CD4-positive, alpha-beta T cell treated with Interleukin-6 for 4 hours (primary cell): ENCODE data around the gene CASP12.

ENCODE experiments used
- DNase-seq: peaks from one replicate; pipeline ENCODE4 v3.0.0-alpha.2; 2020; ENCODE audit warnings: mixed read lengths

Gene CASP12

DNA sequence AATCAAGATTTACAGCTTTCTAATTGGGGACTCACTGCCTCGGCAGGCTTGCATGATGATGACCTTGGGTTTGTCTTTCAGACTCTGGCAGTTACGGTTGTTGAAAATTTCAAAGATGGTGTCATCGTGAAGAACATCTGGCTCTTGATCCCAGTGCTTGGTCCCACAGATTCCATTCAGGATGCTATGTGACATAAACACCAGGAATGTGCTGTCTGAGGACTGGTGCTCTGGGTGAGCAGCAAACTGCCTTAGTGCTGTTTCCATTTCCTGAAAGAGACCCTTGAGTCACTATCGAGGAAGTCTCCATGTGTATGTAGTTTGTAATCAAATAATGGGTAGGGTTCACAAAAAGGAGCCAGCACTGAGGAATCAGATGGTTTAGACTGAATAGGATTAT, 7.1 kb downstream of the CASP12 start:
- DNase-seq: no peak

DNA sequence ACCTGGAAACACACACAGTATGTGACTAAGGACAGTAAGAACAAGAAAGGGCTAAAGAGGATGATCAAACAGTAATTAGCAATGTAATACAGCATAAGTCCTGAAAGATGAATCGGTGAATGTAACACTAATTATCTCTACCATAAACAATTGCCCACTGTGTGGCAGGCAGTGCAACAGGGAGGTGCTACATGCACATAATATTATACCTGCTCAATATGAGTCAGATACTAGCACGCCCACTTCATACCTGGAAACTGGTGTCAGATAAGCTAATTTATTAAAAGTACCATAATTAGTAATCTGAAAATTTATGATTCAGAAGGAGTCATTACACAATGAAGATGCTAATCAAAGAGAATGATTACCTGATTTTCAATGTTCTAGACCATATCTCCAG, 14.9 kb downstream of the CASP12 start:
- no peak for DNase-seq

- DNase-seq: no peak
Measured at GRCh38 chr11:104881117-104881794, 17.0 kb downstream of the CASP12 start.

GRCh38 chr11:104879514-104880190, 18.6 kb downstream of the CASP12 start:
- DNase-seq: no peak

GRCh38 chr11:104876861-104877431, 21.3 kb downstream of the CASP12 start:
- peak; percentile 58 for DNase-seq

- no peak for DNase-seq
Measured at GRCh38 chr11:104876324-104876723, 21.9 kb downstream of the CASP12 start.

DNA sequence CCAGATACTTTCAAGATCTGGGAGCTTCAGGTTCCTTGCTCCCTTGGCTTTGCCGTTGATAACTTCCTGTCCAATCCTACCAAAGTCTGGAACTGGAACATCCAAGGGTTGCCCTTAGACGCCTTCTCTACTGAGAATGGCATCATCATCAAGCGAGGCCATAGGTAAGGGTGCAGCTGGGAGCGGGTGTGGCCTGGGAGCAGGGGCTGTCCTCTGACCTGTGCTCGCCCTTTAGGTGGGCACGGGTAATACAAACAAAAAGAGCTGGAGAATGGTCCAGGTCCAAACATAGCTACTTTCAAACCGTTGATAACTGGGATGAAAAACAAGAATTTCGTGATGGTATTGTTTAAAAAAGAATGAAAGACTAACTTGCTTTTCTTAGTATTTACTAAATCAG, 25.0 kb downstream of the CASP12 start:
- DNase-seq: no peak

GRCh38 chr11:104872393-104872792, 25.9 kb downstream of the CASP12 start:
- DNase-seq: no peak

- DNase-seq: no peak
Measured at GRCh38 chr11:104870910-104871309, 27.4 kb downstream of the CASP12 start.

GRCh38 chr11:104866815-104867214, 31.4 kb downstream of the CASP12 start:
- DNase-seq: no peak

DNA sequence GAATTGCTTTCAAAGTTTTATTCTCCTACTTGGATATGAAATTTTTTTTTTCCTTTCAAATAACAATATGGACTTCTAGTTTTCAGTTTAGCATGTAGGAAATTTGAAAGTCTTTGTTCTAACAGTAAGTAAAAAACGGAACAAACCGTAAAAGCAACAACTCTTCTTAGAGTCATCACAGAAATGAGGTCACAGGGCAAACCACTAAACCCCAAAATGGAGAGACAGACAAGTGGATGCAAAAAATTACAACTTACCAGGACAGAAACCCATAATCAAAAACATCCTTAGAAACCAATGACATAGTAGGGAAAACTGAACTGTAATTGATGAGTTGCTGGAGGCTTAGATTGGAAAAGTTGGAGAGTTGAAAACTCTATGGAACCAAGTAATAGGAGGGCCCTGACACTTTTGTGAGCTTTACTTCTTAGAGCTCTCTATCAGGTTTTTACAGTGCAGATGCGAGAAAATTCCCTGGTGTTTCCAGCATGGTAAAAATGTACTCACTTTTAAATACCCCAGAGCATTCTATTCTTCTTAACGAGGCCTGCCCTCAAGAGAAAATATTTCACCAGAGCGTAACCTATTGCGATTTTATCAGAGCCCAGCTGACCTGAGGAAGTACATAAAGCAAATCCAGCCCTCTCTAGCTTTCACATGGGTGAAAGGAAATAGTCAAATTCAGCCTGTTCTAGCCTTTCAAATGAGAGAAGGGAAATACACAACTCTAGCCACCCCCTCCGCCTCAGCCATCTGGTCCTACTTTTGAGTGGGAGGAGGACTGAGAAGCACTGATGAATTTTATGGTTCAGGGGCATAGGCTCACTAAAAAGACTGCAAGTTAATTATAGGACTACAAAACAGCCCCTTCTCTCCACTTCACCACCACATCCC, 39.1 kb downstream of the CASP12 start:
- peak; percentile 7 for DNase-seq

DNA sequence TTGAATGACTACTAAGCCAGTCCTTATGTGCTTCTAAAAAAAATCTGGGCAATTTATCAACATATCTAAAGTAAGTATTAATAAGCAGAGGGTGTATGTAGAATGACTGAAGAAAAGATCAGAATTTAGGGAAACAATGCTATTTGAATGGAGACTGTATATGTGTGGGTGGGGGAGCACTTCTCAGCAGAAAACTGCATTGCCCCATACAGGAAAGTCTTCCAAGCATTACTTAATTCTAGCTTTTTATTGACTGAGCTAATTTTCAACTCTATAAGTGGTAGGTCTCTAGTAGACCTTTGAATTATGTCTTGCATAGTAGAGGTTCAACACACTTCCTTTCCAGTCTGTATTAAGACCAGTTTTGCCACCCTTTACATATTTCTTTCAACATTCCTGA, 41.7 kb downstream of the CASP12 start:
- DNase-seq: no peak

GRCh38 chr11:104855965-104856364, 42.3 kb downstream of the CASP12 start:
- DNase-seq: no peak

DNA sequence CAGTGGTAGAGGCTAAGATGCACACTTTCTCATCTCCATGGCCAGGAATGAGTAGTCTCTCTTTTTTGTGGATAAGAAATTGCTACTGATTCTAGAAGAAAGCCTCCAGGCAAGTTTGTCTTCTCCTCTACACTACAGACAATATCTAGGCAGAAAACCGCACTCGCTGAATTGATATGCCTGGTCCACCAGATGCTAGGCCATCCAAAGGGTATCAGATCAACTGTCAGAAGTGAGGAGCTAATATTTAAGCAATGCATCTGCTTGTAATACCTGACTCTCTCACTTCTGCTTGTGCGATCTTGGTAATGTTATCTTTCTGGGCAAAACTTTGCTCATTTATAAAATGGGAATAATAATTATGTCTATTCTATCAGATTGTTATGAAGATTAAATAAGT, 45.0 kb downstream of the CASP12 start:
- DNase-seq: no peak

GRCh38 chr11:104852811-104853210, 45.4 kb downstream of the CASP12 start:
- no peak for DNase-seq

GRCh38 chr11:104846216-104846615, 52.0 kb downstream of the CASP12 start:
- no peak for DNase-seq

DNA sequence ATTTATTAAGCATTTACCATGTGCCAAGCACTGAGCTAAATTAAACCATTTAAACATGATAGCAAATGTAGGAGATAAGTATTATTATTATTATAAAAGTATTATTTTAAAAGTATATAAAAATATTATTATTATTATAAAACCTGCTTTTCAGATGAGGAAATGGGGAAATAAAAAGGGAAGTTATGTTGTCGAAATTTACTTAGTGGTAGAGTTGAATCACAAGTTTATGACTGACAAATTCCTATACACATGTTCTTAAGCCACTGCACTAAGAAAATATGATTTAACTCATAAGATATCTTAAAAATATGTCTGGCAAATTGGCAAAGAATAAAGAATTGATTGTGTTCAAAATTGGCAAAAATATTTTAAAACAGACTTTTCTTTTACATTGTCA, 53.8 kb downstream of the CASP12 start:
- no peak for DNase-seq

DNA sequence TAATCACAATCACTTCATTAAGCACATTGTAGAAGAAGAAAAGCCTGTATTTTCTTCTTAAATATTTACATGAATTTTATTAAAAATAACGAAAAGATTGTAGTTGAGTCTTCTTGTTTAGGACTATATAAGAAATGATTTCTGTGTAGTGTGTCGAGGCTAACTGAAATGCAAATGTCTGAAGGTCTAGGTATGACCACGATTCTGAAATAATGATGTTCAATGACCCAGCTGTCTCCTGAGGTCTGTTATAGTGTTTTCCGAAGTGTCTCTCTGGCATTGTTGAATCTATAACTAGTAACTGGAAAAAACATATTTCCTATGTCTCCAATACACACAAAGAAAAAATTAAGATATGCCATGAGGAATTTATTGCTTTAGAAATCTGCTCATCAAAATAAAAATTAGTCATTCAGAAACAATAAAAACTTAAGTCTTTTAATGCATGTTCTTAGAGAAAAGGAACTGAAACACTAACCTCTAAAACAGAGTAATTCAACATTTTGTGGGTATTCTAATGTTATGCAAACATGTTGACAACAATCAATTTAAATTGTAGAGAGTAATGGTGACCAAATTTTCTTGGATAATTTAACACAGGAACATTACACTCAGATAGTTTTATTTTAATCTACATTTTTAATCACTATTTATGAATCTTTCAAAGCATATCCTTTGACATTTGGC, 55.0 kb downstream of the CASP12 start:
- no peak for DNase-seq

DNA sequence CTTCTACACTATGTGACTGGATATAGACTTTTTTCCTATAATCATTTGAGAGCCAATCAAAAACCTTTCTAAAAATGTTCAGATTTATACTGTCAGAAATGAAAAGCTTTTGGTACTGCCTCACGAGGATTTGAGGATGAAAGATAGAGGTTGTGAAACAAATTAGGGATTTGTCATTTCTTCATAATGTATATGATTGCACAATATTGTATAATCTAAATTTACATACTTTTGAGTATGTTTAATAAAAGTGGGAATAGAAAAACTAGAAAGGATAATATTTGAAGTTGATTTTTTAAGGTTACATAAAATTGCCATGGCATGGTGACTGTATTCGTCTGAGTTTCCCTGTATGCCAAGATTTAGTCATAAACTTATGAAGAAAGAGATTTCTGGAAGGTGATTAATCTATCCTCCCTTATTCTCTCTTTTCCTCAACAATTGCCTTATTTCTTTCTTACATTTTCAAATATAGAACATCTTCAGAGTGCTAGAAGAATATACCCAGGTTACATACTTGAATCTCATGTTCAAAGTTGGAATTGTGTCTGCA, 56.2 kb downstream of the CASP12 start:
- DNase-seq: no peak

DNA sequence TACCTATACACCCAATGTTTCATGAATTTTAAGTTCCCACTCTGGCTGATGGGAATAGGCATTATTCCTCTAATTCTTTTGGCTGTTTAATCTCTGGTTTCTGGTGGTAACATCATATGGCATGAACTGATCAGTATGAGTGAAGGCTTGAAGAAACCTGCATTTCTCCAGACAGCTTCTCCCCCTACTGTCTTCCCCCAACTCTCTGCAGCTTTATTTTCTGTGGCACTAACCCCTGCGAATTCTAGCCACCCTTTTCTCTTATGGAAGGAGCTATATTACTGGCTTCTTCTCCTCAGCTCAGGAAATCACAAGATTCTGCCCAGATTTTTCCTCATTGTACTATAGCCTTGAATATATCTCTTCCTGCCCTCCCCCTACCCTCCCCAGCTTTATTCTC, 57.1 kb downstream of the CASP12 start:
- no peak for DNase-seq

GRCh38 chr11:104837969-104838639, 60.2 kb downstream of the CASP12 start:
- no peak for DNase-seq

GRCh38 chr11:104836691-104837090, 61.6 kb downstream of the CASP12 start:
- DNase-seq: no peak
